DOHH2 (cell line): ENCODE measurements around the gene MASP1.

Experiments
- EZH2phosphoT487 ChIP-seq: fragments of 200-600 bp; sonication (generic); IDR thresholded peaks from 2 replicates; pipeline ENCODE4 v1.6.1; 2017; ENCODE audit warnings: borderline replicate concordance, mild to moderate bottlenecking, antibody characterized with exemption, low read length, moderate library complexity, mixed read lengths
- TF ChIP-seq, protein P1 (sequence below): fragments of 200-600 bp; sonication (generic); IDR thresholded peaks from one replicate; pipeline ENCODE4 v1.5.1; 2014; ENCODE audit warnings: antibody characterized with exemption, mild to moderate bottlenecking, low read depth, low read length; ENCODE audit not compliant: poor library complexity, severe bottlenecking

DNA sequence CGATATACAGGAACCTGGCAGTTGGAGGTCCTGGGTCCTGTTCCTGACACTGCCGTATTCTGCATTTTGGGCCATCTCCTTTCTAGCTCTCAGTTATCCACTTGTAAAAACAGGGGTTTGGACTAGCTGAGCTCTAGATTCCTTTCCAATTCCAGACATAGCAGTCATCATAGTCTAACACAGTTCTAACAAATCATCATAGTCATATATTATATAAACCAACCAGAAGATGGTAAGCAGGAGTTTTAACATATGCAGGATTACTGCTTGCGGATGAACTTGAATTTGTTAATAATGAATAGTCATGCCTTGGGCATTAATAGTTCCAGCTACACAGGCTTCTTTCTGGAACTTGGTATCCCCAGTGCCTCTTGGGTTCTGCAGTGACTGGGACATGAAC, 26.6 kb downstream of the MASP1 start:
- TF ChIP-seq, protein P1, sequence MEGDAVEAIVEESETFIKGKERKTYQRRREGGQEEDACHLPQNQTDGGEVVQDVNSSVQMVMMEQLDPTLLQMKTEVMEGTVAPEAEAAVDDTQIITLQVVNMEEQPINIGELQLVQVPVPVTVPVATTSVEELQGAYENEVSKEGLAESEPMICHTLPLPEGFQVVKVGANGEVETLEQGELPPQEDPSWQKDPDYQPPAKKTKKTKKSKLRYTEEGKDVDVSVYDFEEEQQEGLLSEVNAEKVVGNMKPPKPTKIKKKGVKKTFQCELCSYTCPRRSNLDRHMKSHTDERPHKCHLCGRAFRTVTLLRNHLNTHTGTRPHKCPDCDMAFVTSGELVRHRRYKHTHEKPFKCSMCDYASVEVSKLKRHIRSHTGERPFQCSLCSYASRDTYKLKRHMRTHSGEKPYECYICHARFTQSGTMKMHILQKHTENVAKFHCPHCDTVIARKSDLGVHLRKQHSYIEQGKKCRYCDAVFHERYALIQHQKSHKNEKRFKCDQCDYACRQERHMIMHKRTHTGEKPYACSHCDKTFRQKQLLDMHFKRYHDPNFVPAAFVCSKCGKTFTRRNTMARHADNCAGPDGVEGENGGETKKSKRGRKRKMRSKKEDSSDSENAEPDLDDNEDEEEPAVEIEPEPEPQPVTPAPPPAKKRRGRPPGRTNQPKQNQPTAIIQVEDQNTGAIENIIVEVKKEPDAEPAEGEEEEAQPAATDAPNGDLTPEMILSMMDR, result no peak
- TF ChIP-seq EZH2phosphoT487, result no peak
